Stimulated activated CD8-positive, alpha-beta memory T cell treated with anti-CD3 and anti-CD28 coated beads, Interleukin-15, amount 100 ng/mL, for 1 hour (primary cell): ENCODE results near the gene BCL7A.

Source experiments
- DNase-seq: peaks from one replicate; pipeline ENCODE4 v3.0.0-alpha.2; 2020; ENCODE audit warnings: low read depth

The BCL7A gene

GRCh38 chr12:122001466-122002209, 20.0 kb upstream of the BCL7A start:
- no peak for DNase-seq

- no peak for DNase-seq
These were observed 17.8 kb upstream of the BCL7A start for GRCh38 chr12:122003651-122004611.

DNA sequence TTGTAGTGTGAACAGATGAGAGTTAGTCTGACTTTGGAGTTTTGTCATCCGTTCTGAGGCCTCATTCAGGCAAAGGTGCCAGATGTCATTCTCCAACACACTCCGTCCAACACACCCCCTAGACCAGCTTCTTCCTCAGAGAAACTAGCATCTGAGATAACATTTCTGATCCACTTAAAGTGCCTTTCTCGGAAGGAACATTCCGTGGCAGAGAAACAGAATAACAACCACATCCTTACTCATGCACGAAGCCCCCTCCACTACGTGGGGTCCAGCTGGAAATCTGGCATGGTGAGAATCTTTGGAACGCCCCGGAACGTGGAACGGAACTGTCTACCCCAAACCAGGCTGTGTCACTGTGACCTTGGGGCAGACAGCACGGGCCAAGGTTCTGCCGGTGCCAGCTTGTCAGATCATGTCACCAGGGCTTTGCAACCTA, 17.0 kb upstream of the BCL7A start:
- no peak for DNase-seq

- no peak for DNase-seq
These were observed 16.4 kb upstream of the BCL7A start for GRCh38 chr12:122005252-122005776.

- no peak for DNase-seq
These were observed 15.3 kb upstream of the BCL7A start for GRCh38 chr12:122006186-122006926.

DNA sequence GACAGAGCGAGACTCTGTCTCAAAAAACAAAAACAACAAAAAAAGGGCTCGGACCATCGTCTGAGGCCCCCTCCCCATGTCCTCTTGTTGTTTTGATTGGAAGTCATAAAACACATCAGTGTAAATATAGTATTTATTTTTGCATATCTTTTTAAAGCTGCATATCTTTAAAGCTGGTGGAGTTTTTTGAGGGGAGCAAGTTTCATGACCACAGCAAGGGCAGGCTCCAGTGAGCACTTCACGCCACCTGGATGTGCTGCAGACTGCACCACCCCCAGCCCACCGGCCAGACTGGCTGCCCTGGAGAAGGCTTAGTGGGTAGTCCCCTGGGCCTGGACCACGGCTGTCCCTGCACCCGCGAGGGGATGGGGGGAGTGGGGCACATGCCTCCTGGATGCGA, 11.9 kb upstream of the BCL7A start:
- DNase-seq, result no peak

DNA sequence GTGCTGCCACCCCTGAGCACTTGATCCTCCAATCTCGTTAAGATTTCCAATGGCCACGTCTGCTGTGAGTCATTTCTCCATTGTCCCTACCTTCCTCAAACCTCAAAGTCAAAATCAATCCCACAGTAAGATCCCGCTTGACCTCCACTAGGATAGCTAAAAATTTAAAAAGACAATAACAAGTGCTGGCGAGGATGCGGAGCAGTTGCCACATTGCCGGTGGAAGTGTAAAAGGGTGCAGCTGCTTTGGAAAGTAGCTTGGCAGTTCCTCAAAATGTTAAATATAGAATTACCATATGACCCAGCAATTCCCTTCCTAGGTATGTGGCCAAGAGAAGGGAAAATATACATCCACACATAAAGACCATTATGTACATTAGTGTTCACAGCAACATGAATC, 9.5 kb upstream of the BCL7A start:
- no peak for DNase-seq

DNA sequence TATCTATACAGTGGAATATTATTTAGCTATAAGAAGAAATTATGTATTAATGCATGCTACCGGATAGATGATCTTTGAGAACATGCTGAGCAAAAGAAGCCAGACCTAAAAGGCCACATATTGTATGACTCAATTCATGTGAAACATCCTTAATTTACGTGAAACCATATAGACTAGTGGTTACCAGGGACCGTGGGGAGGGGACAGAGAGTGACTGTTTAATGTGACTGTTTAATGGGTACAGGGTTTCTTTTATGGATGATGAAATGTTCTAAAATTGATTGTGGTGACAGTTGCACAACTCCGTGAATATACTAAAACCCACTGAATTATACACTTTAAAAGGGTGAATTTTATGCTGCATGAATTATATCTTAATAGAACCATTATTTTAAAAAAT, 8.5 kb upstream of the BCL7A start:
- no peak for DNase-seq

DNA sequence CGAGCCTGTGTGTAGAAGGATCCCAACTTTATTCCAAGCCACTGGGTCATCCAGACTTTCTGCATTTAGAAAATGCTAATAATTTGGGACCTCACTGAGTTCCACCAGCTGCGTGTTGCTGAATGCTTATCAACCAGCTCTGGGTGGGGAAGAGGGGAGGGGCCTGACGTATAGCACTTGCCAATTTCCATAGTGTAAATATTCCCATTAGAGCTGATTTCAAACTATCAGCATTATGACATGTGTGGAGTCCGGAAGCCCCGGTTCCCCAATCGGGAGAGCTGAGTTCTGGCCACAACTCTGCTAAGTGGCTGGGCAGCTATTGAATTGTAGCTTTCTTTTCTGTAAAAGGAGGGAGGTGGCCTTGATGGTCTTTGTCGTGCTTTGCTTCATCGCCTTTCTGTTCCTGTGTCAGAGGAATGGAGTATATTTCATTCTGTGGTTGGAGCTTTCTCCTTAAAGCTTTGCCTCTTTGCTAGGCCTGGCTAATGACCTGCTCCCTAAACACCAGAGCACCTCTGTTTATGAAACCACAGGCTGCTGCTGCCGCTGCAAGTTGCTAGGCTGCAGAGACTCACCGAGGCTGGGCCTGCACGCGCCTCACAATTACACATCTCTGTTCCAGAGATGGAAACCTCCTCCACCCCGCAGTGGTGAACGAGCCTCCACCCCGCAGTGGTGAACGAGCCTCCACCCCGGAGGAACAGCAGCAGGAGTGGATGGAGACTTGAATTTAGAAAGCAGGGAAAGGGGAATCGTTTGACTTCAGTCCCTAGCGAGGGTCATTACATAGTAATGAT, 7.7 kb upstream of the BCL7A start:
- no peak for DNase-seq

GRCh38 chr12:122014781-122015180, 6.9 kb upstream of the BCL7A start:
- no peak for DNase-seq

DNA sequence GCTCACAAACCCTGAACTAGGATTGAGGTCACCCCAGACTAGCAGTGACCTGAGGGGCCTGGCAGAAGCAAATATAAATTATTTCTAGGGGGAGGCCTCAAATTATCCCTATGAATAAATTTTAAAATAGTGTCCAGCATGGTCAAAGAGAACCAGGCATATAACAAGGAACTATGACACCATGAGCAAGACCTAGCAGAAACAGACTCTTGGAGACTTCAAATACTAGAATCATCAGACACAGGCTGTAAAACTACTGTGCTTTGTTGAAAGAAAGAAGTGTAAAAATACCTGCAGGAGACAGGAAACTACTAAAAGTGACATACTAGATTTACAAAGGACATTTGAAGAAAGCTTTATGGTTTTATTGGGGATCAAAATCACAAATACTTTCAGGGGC, 3.2 kb upstream of the BCL7A start:
- DNase-seq, result no peak

GRCh38 chr12:122018937-122019336, 2.7 kb upstream of the BCL7A start:
- no peak for DNase-seq

GRCh38 chr12:122020795-122021192, 890 bp upstream of the BCL7A start:
- no peak for DNase-seq

- DNase-seq, result no peak
These were observed 377 bp upstream of the BCL7A start for GRCh38 chr12:122021193-122021821.

- DNase-seq, result no peak
These were observed 982 bp downstream of the BCL7A start for GRCh38 chr12:122022393-122023338.

GRCh38 chr12:122023339-122024131, 1.9 kb downstream of the BCL7A start:
- no peak for DNase-seq

GRCh38 chr12:122024132-122024785, 2.6 kb downstream of the BCL7A start:
- no peak for DNase-seq

DNA sequence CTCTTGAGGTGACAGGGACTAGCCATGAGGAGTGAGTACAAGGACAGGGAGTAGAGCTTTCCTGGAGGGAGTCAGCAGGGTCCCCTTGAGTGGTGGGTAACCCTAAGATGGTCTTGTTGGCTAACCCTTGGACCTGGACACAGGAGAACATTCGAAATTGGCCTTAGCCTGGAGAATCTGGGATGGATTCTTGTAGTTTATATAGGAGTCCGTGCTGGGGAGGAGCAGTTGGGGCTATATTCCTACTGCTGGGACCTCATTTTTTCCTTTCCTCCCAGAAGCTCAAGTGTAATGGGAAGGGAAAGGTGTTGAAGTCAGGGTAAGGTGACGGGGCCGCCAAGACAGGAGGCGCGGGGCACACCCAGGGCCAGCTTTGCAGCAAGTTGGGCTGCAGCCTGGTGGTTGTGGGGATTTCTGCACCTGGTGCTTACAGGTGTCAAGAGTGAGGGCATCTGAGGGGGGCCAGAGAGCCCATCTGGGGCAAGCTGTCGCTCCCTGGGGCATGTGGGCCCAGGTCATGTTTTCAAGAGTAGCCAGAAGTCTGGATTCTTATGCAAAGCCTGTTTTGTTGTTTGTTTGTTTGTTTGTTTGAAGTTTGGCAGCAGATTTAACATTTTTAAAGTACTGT, 5.1 kb downstream of the BCL7A start:
- DNase-seq, result no peak
